ENCODE results near the gene SH3BP2. TPM values are rescaled to one million over a fixed set of nuclear protein-coding genes. Genes with fewer than 3 reads are reported as not detected.
A peak's percentile ranks its signal among the peaks of the same experiment; 100 is the strongest.

The SH3BP2 gene
- total and polyA plus RNA-seq, 7 experiments from 2014 or later, result 5.9 to 269 (median 23.1) TPM

- ChIA-PET CTCF (interaction anchor here (0.9 to 1.4 kb wide), 2 partner anchors 11 to 37 kb away, joined by 3 read pairs; no protein-coding TSS in a partner anchor), POLR2A (interaction anchor here (0.9 kb wide), 1 partner anchor 13 kb away, joined by 3 read pairs; no protein-coding TSS in a partner anchor)
- Mint-ChIP-seq H3K27ac (no peak overlapping the region), H3K9me3 (peaks cover 0 to 1% (median 0%) of the 10 kb centered on the region in 11 donors), H3K36me3 (no peaks in the 10 kb centered on the region), H3K4me3 (no peak overlapping the region), H3K4me1 (peaks cover 9 to 35% (median 23%) of the 10 kb centered on the region in 7 donors), H3K27me3 (no peaks in the 10 kb centered on the region)
- intact Hi-C loops (cut with micrococcal nuclease), result no loop called here
- Histone ChIP-seq H3K9me3 (ENCODE audit: control insufficient read depth in 2 of 3, low read length in 3 of 3) (no peaks in the 10 kb centered on the region), H3K4me1 (ENCODE audit: control insufficient read depth in 2 of 2, insufficient read depth in 2 of 2, low read length in 2 of 2) (peaks cover 21 to 28% of the 10 kb centered on the region in 2 donors), H3K27me3 (ENCODE audit: control insufficient read depth in 2 of 2, insufficient read depth in 2 of 2, low read length in 2 of 2) (no peaks in the 10 kb centered on the region), H3K4me3 (ENCODE audit: low read length) (no peak overlapping the region), H3K36me3 (ENCODE audit: control insufficient read depth in 2 of 3, insufficient read depth in 3 of 3, low read length in 3 of 3) (no peaks in the 10 kb centered on the region), H3K27ac (ENCODE audit: low read depth, low read length) (no peak overlapping the region)
- peak; percentile 47 for ATAC-seq
- DNase-seq, result peak in 1 of 9 donors; percentile 2
These were observed 11.0 kb downstream of the SH3BP2 start for GRCh38 chr4:2803624-2804448.

- Histone ChIP-seq H3K27ac (ENCODE audit: low read depth, low read length) (no peak overlapping the region), H3K4me1 (ENCODE audit: control insufficient read depth in 2 of 2, insufficient read depth in 2 of 2, low read length in 2 of 2) (peaks cover 14 to 21% of the 10 kb centered on the region in 2 donors)
- H3K9me3 Mint-ChIP-seq, result peaks cover 0 to 1% (median 0%) of the 10 kb centered on the region in 11 donors
These were observed 11.6 kb downstream of the SH3BP2 start for GRCh38 chr4:2804449-2804972.

GRCh38 chr4:2804973-2805501 is 12.2 kb downstream of the SH3BP2 start:
- H3K9me3 ChIP-seq (ENCODE audit: control insufficient read depth in 2 of 3, low read length in 3 of 3), result no peaks in the 10 kb centered on the region
- Mint-ChIP-seq H3K36me3 (no peaks in the 10 kb centered on the region), H3K4me1 (peaks cover 4 to 29% (median 13%) of the 10 kb centered on the region in 7 donors), H3K4me3 (no peak overlapping the region), H3K9me3 (peaks cover 0 to 1% (median 0%) of the 10 kb centered on the region in 11 donors), H3K27ac (no peak overlapping the region), H3K27me3 (no peaks in the 10 kb centered on the region)
- ATAC-seq (no peak), DNase-seq (no peak)
- H3K36me3 ChIP-seq (ENCODE audit: control insufficient read depth in 2 of 3, insufficient read depth in 3 of 3, low read length in 3 of 3), result no peaks in the 10 kb centered on the region
- intact Hi-C loops (cut with micrococcal nuclease), result no loop called here
- H3K4me1 ChIP-seq (ENCODE audit: control insufficient read depth in 2 of 2, insufficient read depth in 2 of 2, low read length in 2 of 2), result peaks cover 10 to 16% of the 10 kb centered on the region in 2 donors
- ChIA-PET CTCF (no interaction called here), POLR2A (interaction anchor here (0.6 kb wide), 1 partner anchor 30 kb away, joined by 3 read pairs; no protein-coding TSS in a partner anchor)
- no peak overlapping the region for H3K27ac ChIP-seq (ENCODE audit: low read depth, low read length)
- no peak overlapping the region for H3K4me3 ChIP-seq (ENCODE audit: low read length)
- H3K27me3 ChIP-seq (ENCODE audit: control insufficient read depth in 2 of 2, insufficient read depth in 2 of 2, low read length in 2 of 2), result no peaks in the 10 kb centered on the region

More at GRCh38 chr4:2804449-2804972, 11.6 kb downstream of the SH3BP2 start:
- H3K4me3 Mint-ChIP-seq, result no peak overlapping the region
- H3K27me3 Mint-ChIP-seq, result no peaks in the 10 kb centered on the region
- intact Hi-C loops (cut with micrococcal nuclease), result no loop called here
- H3K4me3 ChIP-seq (ENCODE audit: low read length), result no peak overlapping the region
- ChIA-PET POLR2A (interaction anchor here (0.6 to 0.9 kb wide), 2 partner anchors 13 to 31 kb away, joined by 3 read pairs; no protein-coding TSS in a partner anchor), CTCF (interaction anchor here (0.9 kb wide), 1 partner anchor 37 kb away, joined by 3 read pairs; no protein-coding TSS in a partner anchor)
- H3K9me3 ChIP-seq (ENCODE audit: control insufficient read depth in 2 of 3, low read length in 3 of 3), result no peaks in the 10 kb centered on the region
- no peaks in the 10 kb centered on the region for H3K27me3 ChIP-seq (ENCODE audit: control insufficient read depth in 2 of 2, insufficient read depth in 2 of 2, low read length in 2 of 2)
- H3K4me1 Mint-ChIP-seq, result peaks cover 4 to 33% (median 16%) of the 10 kb centered on the region in 7 donors
- no peaks in the 10 kb centered on the region for H3K36me3 ChIP-seq (ENCODE audit: control insufficient read depth in 2 of 3, insufficient read depth in 3 of 3, low read length in 3 of 3)
- DNase-seq (no peak), ATAC-seq (no peak)
- H3K36me3 Mint-ChIP-seq, result no peaks in the 10 kb centered on the region
- no peak overlapping the region for H3K27ac Mint-ChIP-seq

- no peak for ATAC-seq
- H3K4me3 ChIP-seq (ENCODE audit: low read length), result no peak overlapping the region
- no peak overlapping the region for H3K27ac Mint-ChIP-seq
These were observed 13.0 kb downstream of the SH3BP2 start for GRCh38 chr4:2805712-2806389.

GRCh38 chr4:2806390-2807355 is 13.8 kb downstream of the SH3BP2 start:
- Histone ChIP-seq H3K4me3 (ENCODE audit: low read length) (no peak overlapping the region), H3K27ac (ENCODE audit: low read depth, low read length) (no peak overlapping the region), H3K27me3 (ENCODE audit: control insufficient read depth in 2 of 2, insufficient read depth in 2 of 2, low read length in 2 of 2) (no peaks in the 10 kb centered on the region), H3K36me3 (ENCODE audit: control insufficient read depth in 2 of 3, insufficient read depth in 3 of 3, low read length in 3 of 3) (no peaks in the 10 kb centered on the region), H3K4me1 (ENCODE audit: control insufficient read depth in 2 of 2, insufficient read depth in 2 of 2, low read length in 2 of 2) (peaks cover 7 to 8% of the 10 kb centered on the region in 2 donors), H3K9me3 (ENCODE audit: control insufficient read depth in 2 of 3, low read length in 3 of 3) (no peaks in the 10 kb centered on the region)
- H3K4me1 Mint-ChIP-seq, result peaks cover 4 to 27% (median 5%) of the 10 kb centered on the region in 7 donors
- H3K36me3 Mint-ChIP-seq, result no peaks in the 10 kb centered on the region
- ChIA-PET POLR2A (no interaction called here), CTCF (interaction anchor here (0.6 kb wide), 1 partner anchor 29 kb away, joined by 3 read pairs; no protein-coding TSS in a partner anchor)
- peak overlapping the region in 4 of 9 donors; percentile 10 to 47 (median 36) for H3K27ac Mint-ChIP-seq
- H3K4me3 Mint-ChIP-seq, result no peak overlapping the region
- ATAC-seq, result no peak
- DNase-seq, result no peak
- H3K27me3 Mint-ChIP-seq, result no peaks in the 10 kb centered on the region
- H3K9me3 Mint-ChIP-seq, result peaks cover 0 to 1% (median 0%) of the 10 kb centered on the region in 11 donors
- intact Hi-C loops (cut with micrococcal nuclease), result no loop called here

More at GRCh38 chr4:2805712-2806389, 13.0 kb downstream of the SH3BP2 start:
- no peak overlapping the region for H3K4me3 Mint-ChIP-seq
- peaks cover 4 to 29% (median 9%) of the 10 kb centered on the region in 7 donors for H3K4me1 Mint-ChIP-seq
- Histone ChIP-seq H3K4me1 (ENCODE audit: control insufficient read depth in 2 of 2, insufficient read depth in 2 of 2, low read length in 2 of 2) (peaks cover 3 to 8% of the 10 kb centered on the region in 2 donors), H3K36me3 (ENCODE audit: control insufficient read depth in 2 of 3, insufficient read depth in 3 of 3, low read length in 3 of 3) (no peaks in the 10 kb centered on the region), H3K27me3 (ENCODE audit: control insufficient read depth in 2 of 2, insufficient read depth in 2 of 2, low read length in 2 of 2) (no peaks in the 10 kb centered on the region), H3K27ac (ENCODE audit: low read depth, low read length) (no peak overlapping the region), H3K9me3 (ENCODE audit: control insufficient read depth in 2 of 3, low read length in 3 of 3) (no peaks in the 10 kb centered on the region)
- DNase-seq, result no peak
- intact Hi-C loops (cut with micrococcal nuclease), result no loop called here
- H3K9me3 Mint-ChIP-seq, result peaks cover 0 to 1% (median 0%) of the 10 kb centered on the region in 11 donors
- H3K36me3 Mint-ChIP-seq, result no peaks in the 10 kb centered on the region
- POLR2A ChIA-PET, result no interaction called here
- CTCF ChIA-PET, result no interaction called here
- H3K27me3 Mint-ChIP-seq, result no peaks in the 10 kb centered on the region

All from naive thymus-derived CD4-positive, alpha-beta T cell (primary cell).